Posterior vena cava (tissue), 2 donors: ENCODE results near the gene C3AR1. TPM values are rescaled to one million over a fixed set of nuclear protein-coding genes. Genes with fewer than 3 reads are reported as not detected.
"Not testable (repeated sequence)": the region's sequence is repeated elsewhere in the genome, so short reads cannot be mapped to it uniquely, and the experiment has no call there.

Source experiments
- DNase-seq: peaks from one replicate; pipeline ENCODE4 v3.0.0-alpha.2; 2020; ENCODE audit warnings: low spot score
- intact Hi-C, 2 donors: fragments of 100-400 bp; cut with DNase I; formaldehyde crosslinking; loops; one replicate each; pipeline versions ENCODE4 v1.14.1 to v1.14.2; 2022 to 2023
- total RNA-seq, 2 donors: library from RNA; stranded (reverse); fragmentation: NEBNext Ultra II Directional; extraction: Animal tissue kit (Norgen Biotek cat#: 25700); gene quantifications; one replicate each; pipeline ENCODE4 v1.2.1, GENCODE V29; 2021
- donor health status: DM: yes; HTN: yes; CAD: no.
- donor health status: DM: yes; HTN: yes; CAD: no.

Gene C3AR1
- total RNA-seq, 2 donors from 2014 or later, result 17.1 to 26.6 TPM

GRCh38 chr12:8032242-8033152 is 33.7 kb downstream of the C3AR1 start, which contains the start of gene FOXJ2:
TSS of gene FOXJ2 (plus strand) at chr12:8032716. CDS start at chr12:8039833, 7,117 bp downstream.
- peak; percentile 95 for DNase-seq
- intact Hi-C loops, result no loop called here

GRCh38 chr12:8031872-8032241 is 34.3 kb downstream of the C3AR1 start:
- DNase-seq, result no peak
- intact Hi-C loops, result no loop called here

GRCh38 chr12:8031017-8031416 is 35.1 kb downstream of the C3AR1 start:
- DNase-seq, intact Hi-C loops: not testable (repeated sequence)

DNA sequence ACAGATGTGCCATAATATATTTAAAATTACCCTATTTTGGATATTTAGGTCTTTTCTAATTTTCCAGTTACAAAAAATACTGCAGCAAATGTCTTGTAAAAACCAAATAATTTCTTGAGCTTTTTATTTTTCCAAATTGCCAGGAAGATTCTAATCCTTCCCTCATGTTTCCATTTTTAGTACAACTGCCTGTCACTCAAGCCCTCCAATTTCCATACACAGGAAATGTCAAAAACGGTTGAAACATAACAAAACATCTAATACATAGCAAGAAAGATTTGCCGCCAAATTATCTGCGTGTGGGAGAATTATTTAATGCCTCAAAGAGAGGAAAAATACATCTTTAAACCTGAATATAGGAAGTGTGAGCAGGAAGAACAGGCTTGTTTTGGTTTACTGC is 36.0 kb downstream of the C3AR1 start:
- intact Hi-C loops, result no loop called here
- no peak for DNase-seq

- no peak for DNase-seq
- intact Hi-C loops, result no loop called here
These were observed 37.9 kb downstream of the C3AR1 start for GRCh38 chr12:8028267-8028666.

GRCh38 chr12:8027856-8028255 is 38.3 kb downstream of the C3AR1 start:
- no peak for DNase-seq
- intact Hi-C loops, result no loop called here

GRCh38 chr12:8026291-8026900 is 39.8 kb downstream of the C3AR1 start:
- peak; percentile 98 for DNase-seq
- intact Hi-C loops, result no loop called here

- intact Hi-C loops, result no loop called here
These were observed 47.2 kb downstream of the C3AR1 start for GRCh38 chr12:8018666-8019581.

DNA sequence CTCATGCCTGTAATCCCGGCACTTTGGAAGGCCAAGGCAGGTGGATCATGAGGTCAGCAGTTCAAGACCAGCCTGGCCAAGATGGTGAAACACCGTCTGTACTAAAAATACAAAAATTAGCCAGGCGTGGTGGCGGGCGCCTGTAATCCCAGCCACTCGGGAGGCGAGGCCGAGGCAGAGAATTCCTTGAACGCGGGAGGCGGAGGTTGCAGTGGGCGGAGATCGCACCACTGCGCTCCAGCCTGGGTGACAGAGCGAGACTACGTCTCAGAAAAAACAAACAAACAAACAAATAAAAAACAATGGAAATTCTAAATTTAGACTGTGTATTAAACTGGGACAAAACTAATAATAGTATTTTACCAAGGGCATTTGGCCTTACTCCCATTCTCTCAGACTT is 47.9 kb downstream of the C3AR1 start:
- DNase-seq, intact Hi-C loops: not testable (repeated sequence)

More at GRCh38 chr12:8018666-8019581, 47.2 kb downstream of the C3AR1 start:
- no peak for DNase-seq

DNA sequence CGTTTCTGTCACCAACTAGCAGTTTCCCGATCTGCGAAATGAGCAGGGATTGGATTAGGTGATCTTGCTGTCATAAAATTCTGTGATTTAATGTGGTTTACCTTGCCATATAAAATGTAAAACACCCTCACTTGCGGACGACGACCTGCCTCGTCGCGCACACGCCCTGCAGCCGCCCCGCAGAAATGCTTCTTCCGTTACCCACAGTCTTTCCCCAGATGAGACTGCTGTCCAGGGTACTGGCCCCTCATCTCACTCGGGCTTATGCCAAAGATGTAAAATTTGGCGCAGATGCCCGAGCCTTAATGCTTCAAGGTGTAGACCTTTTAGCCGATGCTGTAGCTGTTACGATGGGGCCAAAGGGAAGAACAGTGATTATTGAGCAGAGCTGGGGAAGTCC is 51.3 kb downstream of the C3AR1 start:
- intact Hi-C loops, result no loop called here
- no peak for DNase-seq

GRCh38 chr12:8012651-8013309 is 53.4 kb downstream of the C3AR1 start:
- intact Hi-C loops, result no loop called here
- no peak for DNase-seq

DNA sequence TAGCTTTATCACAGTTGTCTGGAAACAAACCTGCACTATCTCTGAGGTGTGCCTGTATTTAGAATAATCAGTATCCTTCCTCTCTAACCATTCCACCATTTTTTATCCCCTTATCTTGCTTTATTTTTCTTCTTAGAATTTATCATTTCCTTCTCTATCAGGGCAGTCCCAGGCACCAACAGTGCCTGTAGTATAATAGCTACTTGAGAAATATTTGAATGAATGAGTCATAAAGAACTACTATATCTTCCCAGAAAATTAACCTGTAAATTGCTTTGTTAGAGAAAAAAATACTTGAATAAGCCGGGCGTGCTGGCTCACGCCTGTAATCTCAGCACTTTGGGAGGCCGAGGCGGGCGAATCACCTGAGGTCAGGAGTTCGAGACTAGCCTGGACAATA is 54.8 kb downstream of the C3AR1 start:
- DNase-seq, result no peak
- intact Hi-C loops, result no loop called here

Other genes with a start within 250 kb of the C3AR1 start
- gene SLC2A14, start 193.4 kb downstream of the C3AR1 start, total RNA-seq, result 1 to 10 TPM in 1 of 2 donors, not detected in 1; 2.4 TPM
- 100 to 1,000 TPM in 1 of 2 donors, 10 to 100 TPM in 1; 74.3 to 103 TPM for gene SLC2A3, start 130.2 kb downstream of the C3AR1 start, total RNA-seq
- 10 to 100 TPM; 20.4 to 23.8 TPM for gene FOXJ2, start 33.6 kb downstream of the C3AR1 start, total RNA-seq
- 10 to 100 TPM; 20.6 to 21.0 TPM for gene NECAP1, start 15.9 kb upstream of the C3AR1 start, total RNA-seq
- 1 to 10 TPM; 1.9 to 2.8 TPM for gene CLEC4A, start 57.3 kb upstream of the C3AR1 start, total RNA-seq
- not detected for gene ZNF705A, start 90.7 kb upstream of the C3AR1 start, total RNA-seq
- gene FAM90A1, start 161.3 kb upstream of the C3AR1 start, total RNA-seq, result under 1 TPM; 0.19 to 0.23 TPM